GM21423 (cell line): Measurements from ENCODE around the gene ABCC4.

Experiments
- ATAC-seq: cut with Tn5 transposase; IDR thresholded peaks from one replicate; pipeline ENCODE4 v1.9.1; 2021; ENCODE audit warnings: mild to moderate bottlenecking, moderate library complexity; ENCODE audit not compliant: unreplicated experiment

The ABCC4 gene

GRCh38 chr13:95059306-95059705, 241.9 kb downstream of the ABCC4 start:
- no peak for ATAC-seq

- no peak for ATAC-seq
Measured at GRCh38 chr13:95058680-95059079, 242.6 kb downstream of the ABCC4 start.

GRCh38 chr13:95056266-95056665, 245.0 kb downstream of the ABCC4 start:
- no peak for ATAC-seq

- ATAC-seq: no peak
Measured at GRCh38 chr13:95050800-95051615, 250.2 kb downstream of the ABCC4 start.

- no peak for ATAC-seq
Measured at GRCh38 chr13:95049772-95050171, 251.5 kb downstream of the ABCC4 start.

GRCh38 chr13:95044452-95045205, 256.6 kb downstream of the ABCC4 start:
- ATAC-seq: no peak

- ATAC-seq: no peak
Measured at GRCh38 chr13:95039415-95039814, 261.8 kb downstream of the ABCC4 start.

- no peak for ATAC-seq
Measured at GRCh38 chr13:95038949-95039348, 262.3 kb downstream of the ABCC4 start.

GRCh38 chr13:95035311-95036109, 265.7 kb downstream of the ABCC4 start:
- no peak for ATAC-seq

- ATAC-seq: peak; percentile 62
Measured at GRCh38 chr13:95033890-95034289, 267.4 kb downstream of the ABCC4 start.

GRCh38 chr13:95032121-95032520, 269.1 kb downstream of the ABCC4 start:
- no peak for ATAC-seq

- no peak for ATAC-seq
Measured at GRCh38 chr13:95030821-95031343, 270.4 kb downstream of the ABCC4 start.

GRCh38 chr13:95027638-95028037, 273.6 kb downstream of the ABCC4 start:
- no peak for ATAC-seq

- no peak for ATAC-seq
Measured at GRCh38 chr13:95025116-95025515, 276.1 kb downstream of the ABCC4 start.

- no peak for ATAC-seq
Measured at GRCh38 chr13:95023405-95023804, 277.8 kb downstream of the ABCC4 start.

GRCh38 chr13:95020298-95020987, 280.8 kb downstream of the ABCC4 start:
- no peak for ATAC-seq

- peak; percentile 56 for ATAC-seq
Measured at GRCh38 chr13:95019886-95020285, 281.4 kb downstream of the ABCC4 start.

- ATAC-seq: no peak
Measured at GRCh38 chr13:95007322-95007721, 293.9 kb downstream of the ABCC4 start.

- ATAC-seq: no peak
Measured at GRCh38 chr13:95005300-95005699, 296.0 kb downstream of the ABCC4 start.

GRCh38 chr13:95003019-95003813, 298.0 kb downstream of the ABCC4 start:
- no peak for ATAC-seq
